ENCODE results near the gene CPNE1.

GRCh38 chr20:35669221-35669620, 4.5 kb upstream of the CPNE1 start:
- TF ChIP-seq CTCF (IDR thresholded peaks at IDR 0.05) (no peak), ZFX (IDR thresholded peaks at IDR 0.05; ENCODE audit: borderline replicate concordance) (no peak)
